GM19438 (cell line): ENCODE data around the gene TRPM3.

Source experiments
- ATAC-seq: cut with Tn5 transposase; IDR thresholded peaks from one replicate; pipeline ENCODE4 v1.9.1; 2021; ENCODE audit warnings: low read depth; ENCODE audit not compliant: unreplicated experiment

The TRPM3 gene

DNA sequence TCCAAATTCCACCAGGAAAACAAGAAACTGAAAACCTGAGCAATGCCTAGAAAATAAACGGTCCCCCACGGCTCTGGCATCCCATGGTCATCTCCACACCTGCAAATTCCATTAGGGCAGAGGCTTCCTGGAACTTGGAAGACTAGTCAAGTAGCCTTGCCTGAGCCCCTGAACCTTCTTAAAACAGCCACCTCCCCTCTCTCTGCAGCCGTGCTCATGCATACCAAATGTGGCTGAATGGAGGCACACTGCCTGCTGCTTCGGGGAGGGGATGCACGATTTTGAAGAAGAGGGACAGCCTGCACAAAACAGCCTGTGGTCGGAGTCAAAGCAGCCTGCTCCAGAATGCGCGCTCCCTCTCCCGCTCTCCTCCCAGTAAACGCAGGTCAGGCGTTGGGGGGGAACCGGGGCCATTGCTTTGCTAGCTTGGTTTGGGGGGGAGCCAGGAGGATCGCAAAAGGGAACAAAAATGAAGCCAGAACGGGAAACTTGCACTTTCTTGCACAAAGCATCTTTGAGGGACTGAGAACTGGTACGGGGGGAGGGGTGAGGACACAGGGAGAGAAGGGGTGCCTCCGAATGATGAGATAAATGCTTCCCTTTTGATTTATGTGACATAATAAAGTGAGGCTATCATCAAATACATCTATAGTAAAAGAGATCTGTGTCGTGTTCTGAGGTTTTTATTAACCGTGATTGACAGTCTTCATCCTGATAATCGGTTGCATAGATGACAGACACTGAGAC lies at the start of gene TRPM3:
Gene TRPM3 (minus strand): TSS at position 347 of the 747 bp plus-strand sequence. CDS start 267 bp downstream, at position 80.
- ATAC-seq: no peak

DNA sequence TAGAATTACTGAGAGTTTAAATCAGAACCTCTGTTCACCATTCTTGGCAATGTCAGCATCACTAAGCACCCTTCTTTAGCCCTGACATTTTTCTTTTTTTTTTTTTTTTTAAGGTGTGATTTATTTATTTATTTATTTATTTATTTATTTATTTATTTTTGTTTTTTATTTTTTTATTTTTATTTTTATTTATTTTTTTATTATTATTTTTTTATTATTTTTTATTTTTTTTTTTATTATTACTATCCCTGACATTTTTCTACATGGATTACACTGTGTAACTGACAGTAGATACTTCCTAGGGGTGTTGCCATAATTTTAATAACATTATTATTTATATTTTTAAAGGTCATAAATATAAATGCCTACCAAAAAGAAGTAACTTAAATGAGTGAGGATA lies 47.0 kb upstream of the TRPM3 start:
- ATAC-seq: no peak

DNA sequence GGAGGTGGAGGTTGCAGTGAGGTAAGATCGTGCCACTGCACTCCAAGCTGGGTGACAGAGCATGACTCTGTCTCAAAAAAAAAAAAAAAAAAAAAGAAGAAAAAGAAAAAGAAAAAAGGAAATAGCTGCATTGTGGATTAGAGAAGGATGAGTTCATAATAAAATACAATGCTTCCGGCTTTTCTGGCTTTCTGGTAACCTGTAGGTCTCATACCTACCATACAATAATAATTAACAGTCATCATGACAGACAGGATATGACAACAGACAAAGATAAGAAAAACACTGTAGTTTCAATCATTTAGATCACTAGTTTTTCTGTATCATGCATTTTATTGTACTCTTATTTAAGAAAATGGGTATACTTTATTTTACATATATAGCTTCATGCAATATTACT lies 40.7 kb upstream of the TRPM3 start:
- no peak for ATAC-seq

DNA sequence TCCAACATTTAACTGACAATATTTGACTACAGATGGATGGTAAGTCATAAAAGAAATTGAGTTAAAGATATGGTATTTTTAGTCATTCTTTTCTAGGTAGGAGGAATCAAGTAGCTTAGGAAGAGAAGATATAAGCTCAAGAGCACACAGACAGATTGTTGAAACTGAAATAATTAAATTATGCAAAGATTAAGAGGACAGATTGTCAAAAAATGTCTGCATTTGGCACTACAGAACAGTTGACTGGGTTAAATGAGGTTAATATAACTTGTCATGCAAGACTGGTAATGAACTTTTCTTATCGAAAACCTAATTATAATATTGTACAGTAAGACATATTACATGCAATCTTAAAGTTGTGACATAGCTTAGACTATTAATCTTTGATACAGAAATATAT lies 36.3 kb upstream of the TRPM3 start:
- no peak for ATAC-seq

DNA sequence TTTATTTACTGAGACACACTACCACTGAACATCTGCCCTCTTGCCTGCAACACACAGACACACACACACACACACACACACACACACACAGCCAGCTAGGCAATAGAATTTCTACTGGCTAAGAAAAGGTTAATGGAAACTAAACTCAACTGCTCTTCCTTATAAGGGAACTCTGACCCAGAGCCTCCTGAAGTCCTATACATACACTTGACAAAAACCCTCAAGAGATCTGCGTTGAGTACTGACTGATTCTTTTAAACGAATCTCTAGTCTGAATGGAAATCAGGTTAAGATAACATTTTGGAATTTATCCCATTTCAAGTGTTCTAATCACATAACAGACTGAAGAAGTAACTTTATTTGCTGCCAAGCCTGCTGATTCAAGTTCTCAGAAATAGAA lies 25.9 kb upstream of the TRPM3 start:
- ATAC-seq: no peak

DNA sequence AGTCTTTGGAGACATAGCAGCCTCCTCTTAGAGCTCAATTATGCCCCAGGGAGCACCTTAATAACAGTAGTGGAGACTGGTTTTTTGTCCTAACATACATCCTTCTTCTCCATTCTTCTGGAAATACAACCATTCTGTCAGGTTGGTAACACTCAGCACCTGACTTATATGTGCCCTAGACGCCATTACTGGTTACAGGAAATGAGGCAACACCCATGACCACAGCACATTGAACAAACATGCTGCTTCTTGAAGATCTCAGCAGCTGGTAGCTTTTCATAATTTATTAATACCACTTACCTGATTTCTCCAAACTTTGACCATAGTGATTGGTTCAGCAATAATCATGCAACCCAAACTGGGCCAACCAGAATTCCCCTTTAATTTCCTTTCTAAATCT lies 25.1 kb upstream of the TRPM3 start:
- no peak for ATAC-seq

DNA sequence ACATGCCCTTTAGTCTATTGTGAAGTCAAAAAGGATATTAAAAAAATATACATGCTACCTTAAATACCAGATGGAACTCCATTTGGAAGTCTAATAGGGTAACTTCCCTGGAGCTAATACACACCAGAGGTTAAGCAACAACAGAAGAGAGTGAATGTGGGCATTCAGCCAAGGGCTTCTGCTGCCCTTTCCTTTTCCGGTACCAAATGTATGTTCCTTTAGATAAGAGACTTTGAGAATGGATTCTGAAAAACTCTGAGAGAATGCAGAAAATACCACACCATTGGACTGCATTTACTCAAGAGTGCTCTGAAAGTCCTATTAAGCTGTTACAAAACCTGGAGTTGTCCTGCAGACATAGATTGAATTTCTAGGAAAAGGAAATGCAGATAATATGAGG lies 23.8 kb upstream of the TRPM3 start:
- no peak for ATAC-seq

DNA sequence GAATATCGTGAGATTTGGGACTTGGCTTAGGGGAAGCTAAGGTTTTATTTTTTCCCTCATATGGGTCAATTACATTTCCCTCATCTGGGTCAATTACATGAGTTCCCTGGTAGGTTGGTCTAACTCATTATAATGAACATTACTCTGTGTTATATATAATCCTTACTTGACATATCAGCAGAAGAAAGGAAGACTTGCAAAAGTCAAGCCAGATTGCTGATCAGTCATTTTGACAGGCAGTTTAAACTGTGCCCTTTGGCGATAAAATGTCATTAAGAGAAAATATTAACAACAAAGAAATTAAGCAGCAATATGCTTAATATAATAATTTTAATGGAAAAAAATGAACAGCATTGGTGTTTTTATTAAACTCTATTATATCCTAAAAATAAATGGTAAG lies 23.1 kb upstream of the TRPM3 start:
- no peak for ATAC-seq

DNA sequence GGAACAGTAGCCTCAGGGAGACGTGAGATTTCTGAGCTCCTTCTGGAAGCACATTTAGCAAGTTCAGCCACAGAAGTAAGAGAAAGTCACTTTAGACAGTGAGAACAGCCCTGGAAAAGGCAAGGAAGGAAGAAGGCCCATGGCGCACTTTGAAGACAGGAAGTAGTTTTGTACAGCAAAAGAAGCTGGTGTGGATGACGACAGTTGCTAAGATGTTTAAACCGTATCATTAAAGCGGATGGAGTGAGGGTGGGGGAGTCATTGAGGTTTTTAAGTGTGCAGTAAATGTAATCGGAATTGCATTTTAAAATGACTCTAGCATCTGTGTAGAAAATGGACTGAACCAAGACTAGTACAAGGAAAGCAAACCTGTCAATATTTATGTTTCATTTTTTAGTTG lies 15.3 kb upstream of the TRPM3 start:
- ATAC-seq: no peak

DNA sequence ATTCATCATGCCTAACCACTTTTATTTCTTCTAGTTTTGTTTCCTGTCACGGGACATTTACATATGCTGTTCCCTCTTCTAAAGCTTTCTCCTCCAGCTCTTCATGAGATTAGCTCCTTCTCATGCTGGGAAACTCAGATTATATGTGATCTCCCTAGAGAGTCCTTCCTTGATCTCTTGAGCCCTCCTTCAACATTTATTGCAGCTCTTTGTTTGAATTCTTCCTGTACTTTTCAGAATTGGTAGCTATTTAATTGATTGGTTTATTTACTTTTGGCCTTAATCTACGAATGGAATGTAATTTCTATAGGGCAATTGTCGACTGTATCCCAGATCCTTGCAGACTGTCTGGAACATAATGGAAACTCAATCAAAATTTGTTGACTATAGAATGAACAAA lies 9.7 kb upstream of the TRPM3 start:
- ATAC-seq: no peak

DNA sequence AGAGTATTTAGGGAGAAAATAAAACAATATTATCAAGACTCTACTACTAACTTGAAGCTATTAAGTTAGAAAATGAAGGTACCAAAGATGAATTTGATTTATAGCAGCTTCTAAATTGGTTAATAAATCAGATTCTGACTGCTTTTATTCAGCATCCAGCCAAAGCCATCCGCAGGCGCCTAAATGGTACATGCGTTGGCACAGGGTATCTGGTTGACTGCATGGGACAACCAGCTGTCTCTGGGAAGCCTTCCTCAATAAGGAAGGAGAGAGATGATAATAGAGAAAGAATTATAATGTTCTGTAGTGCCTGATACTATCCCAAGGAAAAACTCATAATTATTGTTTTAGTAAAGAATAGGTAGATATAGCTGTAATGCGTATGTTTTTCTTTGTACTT lies 9.1 kb upstream of the TRPM3 start:
- no peak for ATAC-seq

DNA sequence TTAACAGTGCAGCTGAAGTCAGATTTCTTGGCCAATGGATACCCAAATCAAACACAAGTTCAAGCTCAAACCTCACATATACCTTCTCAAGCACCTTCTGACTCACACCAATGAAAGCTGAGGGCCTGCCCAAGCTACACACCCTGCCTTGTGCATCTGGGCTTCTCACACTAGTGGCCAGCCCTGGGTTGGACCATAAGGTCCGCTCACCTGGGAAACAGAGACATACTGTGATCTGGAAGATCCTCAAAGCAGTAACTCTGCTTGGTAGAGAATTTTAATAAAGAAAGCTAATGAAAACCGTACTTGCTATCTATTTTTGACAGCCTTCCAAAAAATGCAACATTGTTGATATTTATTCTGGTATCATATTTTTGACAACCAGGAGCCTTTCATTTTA lies 7.4 kb upstream of the TRPM3 start:
- ATAC-seq: no peak

DNA sequence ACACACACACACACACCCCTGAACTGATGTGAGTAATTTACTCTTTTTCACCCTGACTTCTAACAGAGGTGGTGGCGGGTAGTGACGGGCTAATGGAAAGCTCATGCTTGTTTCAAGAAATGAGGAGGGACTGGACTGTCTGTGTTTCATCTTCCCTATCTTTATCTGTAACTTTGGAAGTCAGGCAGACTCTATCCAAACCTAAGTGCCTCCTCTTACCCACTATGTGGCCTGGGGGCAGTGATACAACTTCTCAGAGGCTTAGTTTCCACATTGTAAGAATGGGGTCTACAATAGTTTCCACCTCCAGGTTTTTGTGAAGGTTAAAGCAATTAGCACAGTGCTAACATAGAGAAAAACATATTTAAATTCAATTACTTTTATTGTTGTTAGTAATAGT lies 5.9 kb upstream of the TRPM3 start:
- ATAC-seq: no peak

DNA sequence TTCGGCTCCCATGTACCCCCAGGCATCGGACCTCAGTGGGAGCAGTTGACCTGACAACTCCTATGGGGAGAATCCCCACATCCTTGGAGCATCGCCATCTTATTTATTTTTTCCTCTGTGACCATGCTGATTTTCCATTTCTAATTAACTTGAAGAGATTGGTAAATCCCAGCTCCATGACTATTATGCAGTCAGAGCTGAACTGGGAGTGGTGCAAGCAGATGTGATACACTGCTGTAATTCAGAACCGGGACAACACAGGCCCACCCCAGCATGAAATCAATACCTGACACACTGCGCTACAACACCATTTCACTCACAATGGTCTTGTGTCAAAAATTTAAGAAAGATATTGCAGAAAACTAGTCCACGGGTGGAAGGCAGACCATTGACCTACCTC lies 1.0 kb upstream of the TRPM3 start:
- no peak for ATAC-seq

DNA sequence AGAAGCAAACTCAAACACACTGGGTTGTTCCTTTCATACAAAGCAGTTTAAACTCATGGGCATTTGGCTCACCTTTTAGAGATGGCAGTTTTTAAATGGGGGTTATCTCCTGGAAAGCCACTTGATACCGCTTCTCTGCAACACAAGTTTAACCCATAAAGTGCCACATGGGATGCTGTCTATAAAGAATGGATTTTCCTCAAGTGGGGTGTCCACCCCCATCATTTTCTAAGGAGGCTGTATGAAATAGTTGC lies 528 bp upstream of the TRPM3 start:
- ATAC-seq: no peak

DNA sequence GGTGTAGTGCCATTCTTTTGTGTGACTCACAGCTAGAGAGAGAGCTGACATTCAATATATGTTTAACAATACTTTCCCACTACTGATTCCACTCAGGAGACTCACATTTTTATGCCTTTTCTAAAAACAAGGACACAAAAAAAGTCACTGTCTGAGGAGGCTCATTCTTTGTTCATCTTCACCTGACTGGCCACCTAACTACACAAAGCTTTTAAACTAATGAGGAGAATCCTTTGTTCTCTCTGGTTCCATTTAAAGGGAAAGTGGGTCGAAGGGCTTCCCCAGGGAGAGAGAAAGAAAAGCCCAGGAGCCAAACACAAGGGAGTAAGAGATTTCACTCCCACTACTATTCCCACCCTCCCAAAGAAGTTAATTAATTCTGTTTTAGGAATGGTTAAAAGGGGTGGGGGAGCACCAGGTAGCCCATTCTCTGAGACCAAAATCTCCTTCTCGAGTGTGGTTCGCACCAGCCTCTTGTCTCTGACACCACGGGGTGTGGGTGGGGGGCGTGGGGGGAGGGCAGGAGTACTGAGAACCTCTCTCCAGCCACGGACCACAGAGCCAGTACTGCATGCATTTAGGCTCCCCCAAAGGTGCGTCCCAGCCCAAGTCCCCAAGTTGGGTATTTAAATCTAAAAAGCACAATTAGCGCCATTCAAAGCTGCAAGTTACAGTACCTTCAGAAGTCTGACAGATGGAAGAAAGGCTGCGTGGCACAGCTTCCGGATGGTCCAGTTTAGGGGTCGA lies 747 bp downstream of the TRPM3 start:
- ATAC-seq: no peak

DNA sequence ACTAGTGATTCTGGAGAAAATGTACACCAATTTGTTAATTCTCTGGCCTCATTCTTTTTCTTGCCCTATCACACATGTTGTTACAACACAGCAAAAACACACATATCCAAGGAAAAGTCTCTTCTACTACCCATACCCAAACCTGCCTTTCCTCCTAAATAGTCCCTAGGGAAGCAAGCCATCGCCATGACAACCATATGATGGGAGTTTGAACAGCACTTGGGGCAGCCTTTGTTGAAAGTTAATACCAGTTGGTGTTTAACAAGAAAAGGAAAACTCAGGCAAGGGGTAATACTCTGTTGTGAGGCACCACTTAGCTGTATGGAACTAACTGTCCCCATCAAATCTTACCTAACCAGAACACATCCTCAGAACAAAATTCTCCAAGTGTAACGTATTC lies 1.7 kb downstream of the TRPM3 start:
- ATAC-seq: no peak

DNA sequence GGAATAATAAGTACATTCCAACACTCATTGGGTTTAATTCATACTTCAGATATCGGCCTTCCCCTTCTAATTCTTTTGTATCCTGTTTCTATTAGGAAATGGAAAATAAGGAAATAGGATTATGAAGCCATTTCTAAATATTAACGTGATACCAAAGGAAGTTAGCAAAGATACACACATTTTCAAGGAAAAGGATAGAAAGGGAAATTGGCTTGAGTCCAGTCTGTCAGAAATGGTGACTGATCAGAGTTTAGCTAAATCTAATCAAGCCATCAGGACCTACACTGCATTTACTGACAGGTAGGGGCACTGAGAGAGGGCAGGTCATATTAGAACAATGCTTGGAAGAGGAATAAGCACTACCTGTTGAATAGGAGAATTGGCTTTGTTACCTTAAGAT lies 3.1 kb downstream of the TRPM3 start:
- no peak for ATAC-seq

DNA sequence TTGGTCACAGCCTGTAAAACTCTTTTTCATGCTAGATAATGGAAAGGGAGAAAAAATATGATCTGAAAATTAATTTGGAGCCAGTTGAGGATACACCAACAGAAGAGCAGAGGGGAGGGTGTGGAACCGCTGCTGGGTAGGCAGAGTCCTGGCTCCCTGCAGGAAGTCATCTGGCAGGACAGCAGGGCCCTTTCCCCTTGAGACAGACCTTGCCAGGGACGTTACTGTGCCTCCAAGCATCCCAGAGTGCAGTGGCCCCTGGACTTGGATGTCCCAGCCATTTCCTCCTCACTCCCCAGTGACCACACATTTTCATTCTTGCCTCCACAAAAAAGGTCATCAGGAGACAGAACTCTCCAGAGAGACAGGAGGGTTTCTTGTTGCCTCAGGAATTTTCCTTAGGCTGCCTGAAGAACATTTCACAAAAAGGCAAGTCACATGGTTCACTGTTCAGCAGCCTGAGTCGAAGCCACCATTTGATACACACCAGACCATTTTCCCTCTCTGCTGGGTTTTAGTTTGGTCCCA lies 5.9 kb downstream of the TRPM3 start:
- ATAC-seq: no peak

DNA sequence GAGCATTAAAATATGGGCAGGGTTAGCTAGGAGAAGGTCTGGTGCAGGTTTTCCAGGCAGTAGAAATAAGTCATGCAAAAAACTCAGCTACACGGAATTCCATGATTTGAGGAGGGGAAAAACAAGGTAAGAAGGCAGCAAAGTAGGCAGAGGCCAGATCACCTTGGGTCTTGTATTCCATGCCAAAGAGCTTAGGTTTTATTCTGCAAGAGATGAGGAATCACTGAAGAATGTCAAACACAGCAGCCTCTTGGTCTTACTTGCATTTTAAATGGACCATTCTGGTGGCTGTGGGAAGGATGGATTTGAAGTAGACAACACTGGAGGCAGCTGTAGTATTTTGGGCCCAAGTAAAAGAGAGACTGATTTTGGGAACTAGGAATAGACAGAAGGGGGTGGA lies 8.6 kb downstream of the TRPM3 start:
- no peak for ATAC-seq

DNA sequence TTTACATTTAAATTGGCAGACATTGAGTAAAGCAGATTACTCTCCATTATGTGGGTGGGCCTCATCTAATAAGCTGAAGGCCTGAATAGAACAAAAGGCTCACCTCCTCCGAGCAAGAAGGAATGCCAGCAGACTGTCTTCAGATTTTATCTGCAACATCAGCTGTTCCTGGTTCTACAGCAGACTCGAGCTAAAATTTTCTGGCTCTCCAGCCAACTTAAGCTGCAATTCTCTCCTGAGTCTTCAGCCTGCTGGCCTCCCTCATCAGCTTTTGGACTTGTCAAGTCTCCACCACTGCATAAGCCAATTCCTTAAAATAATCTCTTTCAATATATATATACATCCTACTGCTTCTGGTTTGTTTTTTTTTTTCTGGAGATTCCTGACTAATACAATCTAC lies 12.5 kb downstream of the TRPM3 start:
- ATAC-seq: no peak

DNA sequence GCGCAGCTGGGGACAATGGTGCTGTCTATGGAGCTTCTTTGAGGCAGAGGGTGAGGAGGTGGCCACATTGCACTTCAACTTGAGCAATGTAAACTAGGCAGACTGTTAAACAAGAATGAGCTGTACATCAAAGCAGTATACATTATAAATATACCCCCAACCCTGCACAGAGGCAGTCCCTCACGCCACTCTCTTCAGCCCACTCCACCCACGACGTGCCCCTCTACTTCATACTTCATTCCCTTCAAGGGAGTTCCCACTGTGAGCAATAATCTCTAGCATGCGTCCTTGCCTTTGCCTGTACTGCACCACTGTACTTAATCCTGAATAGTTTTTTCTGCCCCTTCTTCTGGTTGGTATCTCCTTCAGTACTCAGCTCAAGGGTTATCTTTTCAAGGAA lies 14.4 kb downstream of the TRPM3 start:
- ATAC-seq: no peak
